Erythroblast (primary cell): ENCODE data around the gene ADARB1.

Source experiments
- GATA1 ChIP-seq: IDR thresholded peaks from 2 replicates; pipeline ENCODE4 v1.6.1; 2011; ENCODE audit warnings: low read depth, mild to moderate bottlenecking, control low read depth, low read length, moderate library complexity
- POLR2A ChIP-seq: IDR thresholded peaks from 2 replicates; pipeline ENCODE4 v1.6.1; 2011; ENCODE audit warnings: mild to moderate bottlenecking, low read length

GRCh38 chr21:45108808-45109781, 34.7 kb downstream of the ADARB1 start:
- no peak for TF ChIP-seq POLR2A
- TF ChIP-seq GATA1, result no peak
